PC-9 (cell line): ENCODE results near the gene BMERB1. TPM values are rescaled to one million over a fixed set of nuclear protein-coding genes. Genes with fewer than 3 reads are reported as not detected.

Source experiments
- BruUV-seq: library from RNA; stranded (reverse); fragments of 400-500 nt; replicated peaks from 2 replicates; lab custom pipeline; 2021; lab: Mats Ljungman, UMichigan
- CTCF ChIA-PET: fragments of 300-600 bp; sonication (Branson Sonifier 250); formaldehyde crosslinking; loops from one replicate; lab custom pipeline; 2022; ENCODE audit warnings: antibody characterized with exemption; lab: Charles Lee
- POLR2A ChIA-PET: fragments of 300-600 bp; sonication (Branson Sonifier 250); formaldehyde crosslinking; loops from one replicate; lab custom pipeline; 2022; ENCODE audit warnings: antibody characterized with exemption; ENCODE audit not compliant: unreplicated experiment; lab: Charles Lee
- DNase-seq, 2 experiments: peaks; one replicate each; pipeline versions ENCODE4 v3.0.0 to v3.0.0-alpha.2; 2015 to 2022; ENCODE audit warnings: mixed read lengths in 1 of 2
- H2AFZ ChIP-seq: fragments of 200-600 bp; sonication (generic); 2 replicates; pipeline ENCODE4 v1.8.1; 2017; ENCODE audit warnings: antibody characterized with exemption
- H3F3A ChIP-seq: fragments of 200-600 bp; sonication (generic); 2 replicates; pipeline ENCODE4 v1.8.1; 2017; ENCODE audit warnings: antibody characterized with exemption, mild to moderate bottlenecking, low read depth; ENCODE audit not compliant: insufficient read depth
- H3K27ac ChIP-seq: fragments of 200-600 bp; sonication (generic); 2 replicates; pipeline ENCODE4 v1.6.1; 2016; ENCODE audit warnings: mixed run types
- H3K27me3 ChIP-seq: fragments of 200-600 bp; sonication (generic); 2 replicates; pipeline ENCODE4 v1.6.1; 2016; ENCODE audit warnings: low read depth, mixed run types; ENCODE audit not compliant: insufficient read depth
- H3K36me3 ChIP-seq: fragments of 200-600 bp; sonication (generic); 2 replicates; pipeline ENCODE4 v1.6.1; 2016; ENCODE audit warnings: low read depth, mixed run types
- H3K4me1 ChIP-seq: fragments of 200-600 bp; sonication (generic); replicated peaks from 2 replicates; pipeline ENCODE4 v1.6.1; 2016; ENCODE audit warnings: mixed run types; ENCODE audit not compliant: insufficient read depth
- H3K4me2 ChIP-seq: fragments of 200-600 bp; sonication (generic); 2 replicates; pipeline ENCODE4 v1.6.1; 2017; ENCODE audit warnings: mixed run types
- H3K4me3 ChIP-seq: fragments of 200-600 bp; sonication (generic); 2 replicates; pipeline ENCODE4 v1.6.1; 2016; ENCODE audit warnings: mixed run types
- H3K79me2 ChIP-seq: fragments of 200-600 bp; sonication (generic); 2 replicates; pipeline ENCODE4 v1.6.1; 2017; ENCODE audit warnings: low read depth, mixed run types
- H3K9me2 ChIP-seq: fragments of 200-600 bp; sonication (generic); 2 replicates; pipeline ENCODE4 v1.8.1; 2017; ENCODE audit warnings: mild to moderate bottlenecking; ENCODE audit not compliant: insufficient read depth
- H3K9me3 ChIP-seq: fragments of 200-600 bp; sonication (generic); 2 replicates; pipeline ENCODE4 v1.8.1; 2016; ENCODE audit warnings: low read depth; ENCODE audit not compliant: insufficient read depth
- H4K20me1 ChIP-seq: fragments of 200-600 bp; sonication (generic); 2 replicates; pipeline ENCODE4 v1.8.1; 2017; ENCODE audit not compliant: insufficient read depth
- EZH2 ChIP-seq: fragments of 200-600 bp; sonication (generic); IDR thresholded peaks from 2 replicates; pipeline ENCODE4 v1.8.0; 2017; ENCODE audit warnings: antibody characterized with exemption, low read depth
- intact Hi-C: fragments of 100-400 bp; cut with micrococcal nuclease; formaldehyde crosslinking; loops from one replicate; pipeline ENCODE4 v1.10.0; 2022; ENCODE audit not compliant: unreplicated experiment
- total RNA-seq: library from RNA; stranded (reverse); gene quantifications from 2 replicates; pipeline ENCODE4 v1.2.3, GENCODE V29; 2021
- TF ChIP-seq, protein P1 (sequence below): fragments of 200-600 bp; sonication (generic); conservative IDR thresholded peaks from 2 replicates; pipeline ENCODE4 v1.6.1; 2017; ENCODE audit warnings: mixed run types, antibody characterized with exemption, mild to moderate bottlenecking, moderate library complexity

BMERB1 gene
- total RNA-seq, 1 experiment from 2014 or later = 4.3 TPM

DNA sequence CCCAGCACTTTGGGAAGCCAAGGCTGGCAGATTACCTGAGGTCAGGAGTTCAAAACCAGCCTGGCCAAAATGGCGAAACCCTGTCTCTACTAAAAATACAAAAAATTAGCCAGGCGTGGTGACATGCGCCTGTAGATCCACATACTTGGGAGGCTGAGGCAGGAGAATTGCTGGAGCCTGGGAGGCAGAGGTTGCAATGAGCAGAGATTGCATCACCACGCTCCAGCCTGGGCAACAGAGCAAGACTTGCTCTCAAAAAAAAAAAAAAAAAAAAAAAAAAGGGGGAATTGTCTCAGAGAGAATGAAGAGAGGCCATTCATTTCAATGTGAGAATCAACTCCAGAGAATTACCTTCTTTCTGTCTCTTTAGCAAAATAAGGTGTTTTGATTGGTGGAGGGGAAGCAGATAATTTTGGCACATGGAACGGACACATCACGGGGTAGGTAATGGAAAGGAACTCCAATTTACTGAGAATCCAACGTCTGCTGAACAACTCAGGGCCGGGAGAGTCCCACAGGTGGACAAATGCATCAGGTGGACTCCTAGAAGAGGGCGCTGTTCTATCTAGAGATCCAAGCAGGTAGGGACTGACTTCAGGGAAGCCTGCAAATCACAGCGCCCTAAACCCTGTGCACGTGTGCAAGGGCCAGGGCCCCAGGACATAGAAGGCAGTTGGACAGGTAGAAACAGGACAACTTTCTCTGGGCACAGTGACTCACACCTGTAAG is 77.5 kb downstream of the BMERB1 start:
- H3K9me3 ChIP-seq = no peaks in the 10 kb centered on the region
- no peaks in the 10 kb centered on the region for H3K27me3 ChIP-seq
- H3K4me3 ChIP-seq = no peak overlapping the region
- no peak overlapping the region for H3K4me2 ChIP-seq
- H3K9me2 ChIP-seq = no peaks in the 10 kb centered on the region
- H3F3A ChIP-seq = peaks cover 11% of the 10 kb centered on the region; the same call in 1 of the 2 replicates
- DNase-seq = no peak
- H3K79me2 ChIP-seq = no peaks in the 10 kb centered on the region
- BruUV-seq = no TSS peak
- TF ChIP-seq, protein P1, sequence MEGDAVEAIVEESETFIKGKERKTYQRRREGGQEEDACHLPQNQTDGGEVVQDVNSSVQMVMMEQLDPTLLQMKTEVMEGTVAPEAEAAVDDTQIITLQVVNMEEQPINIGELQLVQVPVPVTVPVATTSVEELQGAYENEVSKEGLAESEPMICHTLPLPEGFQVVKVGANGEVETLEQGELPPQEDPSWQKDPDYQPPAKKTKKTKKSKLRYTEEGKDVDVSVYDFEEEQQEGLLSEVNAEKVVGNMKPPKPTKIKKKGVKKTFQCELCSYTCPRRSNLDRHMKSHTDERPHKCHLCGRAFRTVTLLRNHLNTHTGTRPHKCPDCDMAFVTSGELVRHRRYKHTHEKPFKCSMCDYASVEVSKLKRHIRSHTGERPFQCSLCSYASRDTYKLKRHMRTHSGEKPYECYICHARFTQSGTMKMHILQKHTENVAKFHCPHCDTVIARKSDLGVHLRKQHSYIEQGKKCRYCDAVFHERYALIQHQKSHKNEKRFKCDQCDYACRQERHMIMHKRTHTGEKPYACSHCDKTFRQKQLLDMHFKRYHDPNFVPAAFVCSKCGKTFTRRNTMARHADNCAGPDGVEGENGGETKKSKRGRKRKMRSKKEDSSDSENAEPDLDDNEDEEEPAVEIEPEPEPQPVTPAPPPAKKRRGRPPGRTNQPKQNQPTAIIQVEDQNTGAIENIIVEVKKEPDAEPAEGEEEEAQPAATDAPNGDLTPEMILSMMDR = no peak
- TF ChIP-seq EZH2 = no peak
- H3K36me3 ChIP-seq = no peaks in the 10 kb centered on the region
- H4K20me1 ChIP-seq = no peaks in the 10 kb centered on the region
- H3K27ac ChIP-seq = no peak overlapping the region
- no peak overlapping the region for H2AFZ ChIP-seq
- ChIA-PET POLR2A (no interaction called here), CTCF (no interaction called here)
- peaks cover 11% of the 10 kb centered on the region for H3K4me1 ChIP-seq
- intact Hi-C loops = no loop called here

DNA sequence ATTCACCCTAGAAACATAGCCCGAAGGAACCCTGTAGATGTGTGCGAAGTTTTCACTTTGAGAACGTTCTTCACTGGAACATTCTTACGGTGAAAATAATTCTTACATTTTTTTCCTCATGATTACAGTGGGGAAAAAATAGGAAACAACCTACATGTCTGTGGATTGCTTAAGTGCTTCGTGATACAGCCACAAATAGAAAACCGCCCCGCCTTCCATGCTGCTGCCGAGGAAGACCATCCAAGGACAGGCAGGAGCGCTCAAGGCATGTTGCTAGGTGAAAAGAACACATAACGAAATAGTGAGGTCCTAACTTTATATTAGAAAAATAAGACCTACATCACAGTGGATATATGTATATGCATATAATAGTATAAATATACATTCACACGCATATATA is 78.8 kb downstream of the BMERB1 start:
- Histone ChIP-seq H3K9me2 (no peaks in the 10 kb centered on the region), H3K36me3 (no peaks in the 10 kb centered on the region), H3K27ac (no peak overlapping the region), H3F3A (no peaks in the 10 kb centered on the region), H3K4me3 (no peak overlapping the region), H3K79me2 (no peaks in the 10 kb centered on the region), H4K20me1 (no peaks in the 10 kb centered on the region), H3K4me1 (no peaks in the 10 kb centered on the region), H3K4me2 (no peak overlapping the region), H2AFZ (no peak overlapping the region), H3K27me3 (no peaks in the 10 kb centered on the region), H3K9me3 (no peaks in the 10 kb centered on the region)
- POLR2A ChIA-PET = no interaction called here
- TF ChIP-seq EZH2 = no peak
- TF ChIP-seq, protein P1 = no peak
- CTCF ChIA-PET = no interaction called here
- intact Hi-C loops = no loop called here
- no TSS peak for BruUV-seq
- DNase-seq = no peak

DNA sequence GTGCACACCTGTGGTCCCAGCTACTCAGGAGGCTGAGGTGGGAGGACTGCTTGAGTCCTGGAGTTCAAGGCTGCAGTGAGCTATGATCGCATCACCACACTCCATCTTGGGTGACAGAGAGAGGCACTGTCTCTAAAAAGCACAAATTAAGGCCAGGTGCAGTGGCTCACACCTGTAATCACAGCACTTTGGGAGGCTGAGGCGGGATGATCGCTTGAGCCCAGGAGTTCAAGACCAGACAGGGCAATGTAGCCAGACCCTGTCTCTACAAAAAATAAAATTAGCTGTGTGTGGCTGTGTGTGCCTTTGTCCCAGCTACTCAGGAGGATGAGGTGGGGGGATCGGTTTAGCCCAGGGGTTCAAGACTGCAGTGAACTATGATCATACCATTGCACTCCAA is 81.6 kb downstream of the BMERB1 start:
- TF ChIP-seq, protein P1 = no peak
- TF ChIP-seq EZH2 = no peak
- H3K27me3 ChIP-seq = no peaks in the 10 kb centered on the region
- H2AFZ ChIP-seq = no peak overlapping the region
- no peak overlapping the region for H3K27ac ChIP-seq
- ChIA-PET POLR2A (interaction anchor here (0.6 kb wide), 1 partner anchor 110 kb away, joined by 8 read pairs; no protein-coding TSS in a partner anchor), CTCF (no interaction called here)
- no peaks in the 10 kb centered on the region for H3K36me3 ChIP-seq
- H3K9me2 ChIP-seq = no peaks in the 10 kb centered on the region
- H3K4me3 ChIP-seq = no peak overlapping the region
- H3K4me2 ChIP-seq = no peak overlapping the region
- H3K79me2 ChIP-seq = no peaks in the 10 kb centered on the region
- H4K20me1 ChIP-seq = no peaks in the 10 kb centered on the region
- no peaks in the 10 kb centered on the region for H3K9me3 ChIP-seq
- no peaks in the 10 kb centered on the region for H3F3A ChIP-seq
- no peak for DNase-seq
- intact Hi-C loops = no loop called here
- no peaks in the 10 kb centered on the region for H3K4me1 ChIP-seq
- BruUV-seq = no TSS peak
